HG02943 (cell line): ENCODE data around the gene PDE6B.

Experiments used
- ATAC-seq: cut with Tn5 transposase; IDR thresholded peaks from one replicate; pipeline ENCODE4 v1.9.1; 2021; ENCODE audit warnings: mild to moderate bottlenecking, low read depth, moderate library complexity; ENCODE audit not compliant: unreplicated experiment

The PDE6B gene

GRCh38 chr4:600166-600565 is 25.2 kb upstream of the PDE6B start:
- ATAC-seq = no peak

- ATAC-seq = no peak
Observed at GRCh38 chr4:600850-601515, 24.4 kb upstream of the PDE6B start.

- no peak for ATAC-seq
Observed at GRCh38 chr4:601612-602558, 23.5 kb upstream of the PDE6B start.

GRCh38 chr4:602559-602942 is 22.8 kb upstream of the PDE6B start:
- ATAC-seq = no peak

DNA sequence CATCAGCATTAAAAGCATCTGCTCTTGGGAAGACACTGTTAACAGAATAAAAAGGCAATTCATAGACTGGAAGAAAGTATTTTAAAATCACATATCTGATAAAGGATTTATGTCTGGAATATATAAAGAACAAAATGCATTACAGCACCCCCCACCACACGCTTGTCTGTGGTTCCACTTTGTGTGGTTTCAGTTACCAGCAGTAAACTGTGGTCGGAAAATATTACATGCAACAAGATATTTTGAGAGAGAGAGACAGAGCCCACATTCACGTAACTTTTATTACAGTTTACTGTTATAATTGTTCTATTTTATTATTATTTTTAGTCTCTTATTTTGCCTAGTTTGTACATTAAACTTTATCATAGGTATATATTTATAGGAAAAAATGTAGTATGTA is 21.2 kb upstream of the PDE6B start:
- ATAC-seq = no peak

- no peak for ATAC-seq
Observed at GRCh38 chr4:605702-606425, 19.5 kb upstream of the PDE6B start.

GRCh38 chr4:608236-608635 is 17.1 kb upstream of the PDE6B start:
- ATAC-seq = no peak

DNA sequence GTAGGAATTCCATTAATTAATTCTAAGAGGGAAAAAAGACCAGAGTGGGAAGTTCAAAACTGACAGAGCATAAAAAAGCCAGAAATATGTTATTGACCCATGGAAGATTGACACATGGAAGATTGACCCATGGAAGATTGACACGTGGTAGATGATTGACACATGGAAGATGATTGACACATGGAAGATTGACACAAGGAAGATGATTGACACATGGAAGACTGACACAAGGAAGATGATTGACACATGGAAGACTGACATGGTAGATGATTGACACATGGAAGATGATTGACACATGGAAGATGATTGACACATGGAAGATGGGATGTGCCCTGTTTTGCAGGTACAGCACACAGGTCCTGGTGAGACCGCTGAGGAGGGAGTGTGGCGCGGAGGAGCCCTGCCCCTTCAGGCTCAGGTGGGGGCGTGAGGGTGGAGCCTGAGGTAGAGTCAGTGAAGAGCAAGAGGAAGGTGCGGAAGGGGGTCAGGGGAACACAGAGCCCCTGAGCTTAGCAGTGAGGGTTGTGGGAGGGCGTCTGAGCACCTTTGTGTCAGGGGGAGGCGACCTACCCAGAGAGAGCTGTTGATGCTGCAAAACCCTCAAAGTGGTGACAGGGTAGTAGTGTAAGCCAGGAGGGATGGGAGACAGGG is 15.8 kb upstream of the PDE6B start:
- no peak for ATAC-seq

GRCh38 chr4:610411-611261 is 14.7 kb upstream of the PDE6B start:
- ATAC-seq = no peak

- no peak for ATAC-seq
Observed at GRCh38 chr4:612052-612748, 13.2 kb upstream of the PDE6B start.

DNA sequence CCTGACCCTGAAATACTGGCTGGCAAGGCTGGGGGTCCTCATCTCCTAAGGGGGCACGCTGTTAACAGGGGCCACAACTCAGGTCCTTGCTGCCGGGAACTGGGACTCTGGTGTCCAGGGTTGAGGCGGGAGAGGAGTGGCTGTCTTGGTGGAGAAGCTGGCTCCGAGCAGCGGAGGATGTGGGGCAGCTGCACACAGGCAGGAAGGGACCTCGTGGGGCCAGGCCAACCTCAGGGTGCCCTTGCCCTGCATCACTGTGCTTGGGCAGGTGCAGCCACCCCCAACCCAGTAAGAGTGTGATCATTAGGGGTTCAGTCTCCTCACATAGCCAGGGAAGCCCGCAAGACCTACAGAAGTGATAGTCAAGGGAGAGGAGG is 12.6 kb upstream of the PDE6B start:
- no peak for ATAC-seq

GRCh38 chr4:613126-613525 is 12.2 kb upstream of the PDE6B start:
- no peak for ATAC-seq

GRCh38 chr4:616091-616490 is 9.3 kb upstream of the PDE6B start:
- no peak for ATAC-seq

GRCh38 chr4:616911-617643 is 8.3 kb upstream of the PDE6B start:
- no peak for ATAC-seq

DNA sequence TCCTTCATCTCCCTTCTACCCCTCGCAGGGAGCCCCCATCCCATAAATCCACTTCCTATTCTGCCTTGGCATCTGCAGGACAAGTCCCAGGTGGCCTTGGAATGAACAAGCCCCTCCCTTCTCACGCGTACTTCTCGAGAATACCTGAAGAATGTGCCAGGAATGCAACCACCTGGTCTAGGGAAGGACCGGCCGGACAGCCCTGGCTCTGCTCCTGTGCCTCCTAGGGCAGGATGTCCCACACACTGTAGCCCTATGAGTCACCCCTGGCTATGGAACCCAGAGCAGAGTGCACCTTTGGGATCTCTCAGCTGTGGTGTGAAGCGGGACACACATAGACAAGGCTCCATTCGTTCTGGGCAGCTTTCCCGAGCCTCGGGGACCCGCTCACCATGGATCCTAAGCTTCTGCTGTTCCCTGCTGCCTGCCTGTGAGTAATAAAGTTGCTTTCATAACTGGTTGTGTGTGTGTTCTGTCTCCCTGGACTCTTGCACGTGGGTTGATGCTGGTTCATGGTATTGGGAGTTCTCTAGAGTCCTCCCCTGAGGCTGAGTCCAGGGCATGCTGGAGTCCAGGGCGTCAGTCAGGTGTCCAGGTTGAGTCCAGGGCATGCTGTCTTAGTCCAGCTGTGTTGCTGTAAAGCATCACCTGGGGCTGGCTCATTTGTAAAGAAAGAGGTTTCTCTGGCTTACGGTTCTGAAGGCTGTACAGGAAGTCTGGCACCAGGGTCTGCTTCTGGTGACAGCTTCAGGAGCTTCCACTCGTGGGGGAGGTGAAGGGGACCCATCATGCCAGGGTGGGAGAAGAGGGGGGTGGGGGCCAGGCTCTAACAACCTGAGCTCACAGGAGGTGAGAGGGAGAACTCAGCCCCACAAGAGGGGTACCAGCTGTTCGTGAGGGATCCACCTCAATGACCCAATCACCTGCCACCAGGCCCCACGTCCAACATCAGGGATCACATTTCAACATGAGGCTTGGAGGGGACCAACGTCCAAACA is 7.4 kb upstream of the PDE6B start:
- ATAC-seq = no peak

DNA sequence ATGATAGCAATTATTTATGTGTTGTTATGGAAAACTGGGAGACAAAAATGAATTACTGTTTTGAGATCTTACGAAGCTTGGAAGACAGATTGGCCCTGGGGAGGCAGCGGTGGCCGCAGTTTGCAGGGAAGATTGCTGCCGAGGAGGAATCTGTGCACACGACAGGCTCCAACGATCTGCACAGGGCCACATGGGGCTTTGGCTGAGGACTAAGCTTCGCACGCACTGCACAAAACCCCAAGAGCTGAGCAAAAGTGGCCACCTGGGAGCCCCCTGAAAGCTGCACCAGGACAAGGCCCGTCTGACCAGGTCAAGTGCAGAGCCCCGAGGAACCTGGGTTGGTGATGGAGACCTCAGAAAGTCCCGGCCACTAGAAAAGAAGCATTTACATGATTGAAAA is 5.2 kb upstream of the PDE6B start:
- ATAC-seq = no peak

GRCh38 chr4:620851-621261 is 4.5 kb upstream of the PDE6B start:
- ATAC-seq = no peak
